Naive B cell (primary cell): Measurements from ENCODE around the gene ABCA6. TPM values are rescaled to one million over a fixed set of nuclear protein-coding genes. Genes with fewer than 3 reads are reported as not detected.

Experiments
- ATAC-seq, 2 donors: fragments of 150-1000 bp; cut with Tn5 transposase; 2 replicates each; pipeline ENCODE4 v1.10.0; 2021; ENCODE audit warnings: low read depth in 2 of 2, mild to moderate bottlenecking in 2 of 2, moderate library complexity in 2 of 2
- DNase-seq: peaks from one replicate; pipeline ENCODE4 v3.0.0; 2022
- H3K27ac Mint-ChIP-seq, 6 donors: one replicate each; pipeline ENCODE4 v1.8.0; 2020 to 2022; ENCODE audit warnings: mild to moderate bottlenecking in 6 of 6, mixed read lengths in 6 of 6, moderate library complexity in 5 of 6, inconsistent platforms in 2 of 6
- H3K27me3 Mint-ChIP-seq, 3 donors: one replicate each; pipeline ENCODE4 v1.8.0; 2021 to 2022; ENCODE audit warnings: mixed read lengths in 3 of 3, mild to moderate bottlenecking in 1 of 3
- H3K36me3 Mint-ChIP-seq, 2 donors: one replicate each; pipeline ENCODE4 v1.8.0; 2020 to 2022; ENCODE audit warnings: mixed read lengths in 2 of 2, inconsistent platforms in 1 of 2, mild to moderate bottlenecking in 1 of 2
- H3K4me1 Mint-ChIP-seq, 3 donors: one replicate each; pipeline ENCODE4 v1.8.0; 2020 to 2022; ENCODE audit warnings: mixed read lengths in 3 of 3, inconsistent platforms in 1 of 3, mild to moderate bottlenecking in 1 of 3, moderate library complexity in 1 of 3
- H3K4me3 Mint-ChIP-seq, 8 donors: one replicate each; pipeline ENCODE4 v1.8.0; 2020 to 2022; ENCODE audit warnings: mild to moderate bottlenecking in 8 of 8, mixed read lengths in 8 of 8, moderate library complexity in 8 of 8, inconsistent platforms in 2 of 8
- H3K9me3 Mint-ChIP-seq, 7 donors: one replicate each; pipeline ENCODE4 v1.8.0; 2020 to 2022; ENCODE audit warnings: mixed read lengths in 7 of 7, mild to moderate bottlenecking in 5 of 7, inconsistent platforms in 2 of 7, moderate library complexity in 1 of 7
- polyA plus RNA-seq, 6 donors: library from polyadenylated mRNA; unstranded; fragments of 300-500 nt; fragmentation: Illumina TruSeq; gene quantifications; one replicate each; pipeline ENCODE4 v1.2.3, GENCODE V29; 2021; ENCODE audit warnings: low read depth in 6 of 6

The ABCA6 gene
- polyA plus RNA-seq, 6 donors from 2014 or later = 0.09 to 0.16 (median 0.13) TPM; not detected in 3

- Mint-ChIP-seq H3K4me3 (peak overlapping the region in 3 of 8 donors; percentile 1 to 13 (median 9)), H3K36me3 (no peaks in the 10 kb centered on the region), H3K27ac (peak overlapping the region in 5 of 6 donors; percentile 5 to 73 (median 26)), H3K27me3 (no peaks in the 10 kb centered on the region), H3K9me3 (no peaks in the 10 kb centered on the region), H3K4me1 (peaks cover 17 to 39% (median 19%) of the 10 kb centered on the region in 3 donors)
- peak in 1 of 2 donors; percentile 19 for ATAC-seq
- no peak for DNase-seq
Measured at GRCh38 chr17:69117855-69118784, 23.6 kb downstream of the ABCA6 start.

GRCh38 chr17:69111794-69112193 lies 29.9 kb downstream of the ABCA6 start:
- H3K4me3 Mint-ChIP-seq = no peak overlapping the region
- H3K9me3 Mint-ChIP-seq = peaks cover 0 to 1% (median 0%) of the 10 kb centered on the region in 7 donors
- H3K27ac Mint-ChIP-seq = no peak overlapping the region
- no peaks in the 10 kb centered on the region for H3K27me3 Mint-ChIP-seq
- no peak for ATAC-seq
- no peak for DNase-seq
- H3K4me1 Mint-ChIP-seq = peaks cover 7 to 17% (median 8%) of the 10 kb centered on the region in 3 donors
- H3K36me3 Mint-ChIP-seq = no peaks in the 10 kb centered on the region

- Mint-ChIP-seq H3K4me3 (no peak overlapping the region), H3K9me3 (no peaks in the 10 kb centered on the region), H3K27ac (no peak overlapping the region), H3K4me1 (no peaks in the 10 kb centered on the region), H3K27me3 (no peaks in the 10 kb centered on the region), H3K36me3 (no peaks in the 10 kb centered on the region)
- ATAC-seq = no peak
- no peak for DNase-seq
Measured at GRCh38 chr17:69105907-69106730, 35.6 kb downstream of the ABCA6 start.

- Mint-ChIP-seq H3K9me3 (no peaks in the 10 kb centered on the region), H3K36me3 (no peaks in the 10 kb centered on the region), H3K4me3 (peak overlapping the region in 1 of 8 donors; percentile 63), H3K27ac (peak overlapping the region in 1 of 6 donors; percentile 62), H3K27me3 (no peaks in the 10 kb centered on the region), H3K4me1 (no peaks in the 10 kb centered on the region)
- no peak for DNase-seq
- no peak for ATAC-seq
Measured at GRCh38 chr17:69103557-69104233, 38.0 kb downstream of the ABCA6 start.

GRCh38 chr17:69098625-69099024 lies 43.1 kb downstream of the ABCA6 start:
- H3K36me3 Mint-ChIP-seq = no peaks in the 10 kb centered on the region
- ATAC-seq (no peak), DNase-seq (no peak)
- no peaks in the 10 kb centered on the region for H3K9me3 Mint-ChIP-seq
- H3K4me1 Mint-ChIP-seq = peaks cover under 1 to 10% (median 2%) of the 10 kb centered on the region in 3 donors
- H3K4me3 Mint-ChIP-seq = no peak overlapping the region
- no peak overlapping the region for H3K27ac Mint-ChIP-seq
- H3K27me3 Mint-ChIP-seq = no peaks in the 10 kb centered on the region

GRCh38 chr17:69096541-69096940 lies 45.2 kb downstream of the ABCA6 start:
- Mint-ChIP-seq H3K4me1 (peaks cover 7 to 21% (median 9%) of the 10 kb centered on the region in 3 donors), H3K27me3 (no peaks in the 10 kb centered on the region), H3K4me3 (no peak overlapping the region), H3K27ac (no peak overlapping the region), H3K9me3 (no peaks in the 10 kb centered on the region), H3K36me3 (no peaks in the 10 kb centered on the region)
- ATAC-seq = no peak
- DNase-seq = no peak

- Mint-ChIP-seq H3K4me3 (no peak overlapping the region), H3K4me1 (peaks cover 7 to 21% (median 9%) of the 10 kb centered on the region in 3 donors), H3K36me3 (no peaks in the 10 kb centered on the region), H3K9me3 (no peaks in the 10 kb centered on the region), H3K27me3 (no peaks in the 10 kb centered on the region), H3K27ac (no peak overlapping the region)
- DNase-seq (no peak), ATAC-seq (no peak)
Measured at GRCh38 chr17:69093995-69094394, 47.7 kb downstream of the ABCA6 start.

GRCh38 chr17:69093279-69093789 lies 48.4 kb downstream of the ABCA6 start:
- Mint-ChIP-seq H3K27me3 (no peaks in the 10 kb centered on the region), H3K36me3 (no peaks in the 10 kb centered on the region), H3K27ac (peak overlapping the region in 4 of 6 donors; percentile 14 to 92 (median 52)), H3K4me3 (peak overlapping the region; percentile 16 to 90 (median 80)), H3K9me3 (peaks cover 0 to 3% (median 0%) of the 10 kb centered on the region in 7 donors), H3K4me1 (peaks cover 7 to 18% (median 9%) of the 10 kb centered on the region in 3 donors)
- ATAC-seq (peak; percentile 32 to 52), DNase-seq (peak; percentile 19)

GRCh38 chr17:69090365-69090764 lies 51.3 kb downstream of the ABCA6 start:
- H3K27me3 Mint-ChIP-seq = no peaks in the 10 kb centered on the region

GRCh38 chr17:69088643-69089200 lies 53.0 kb downstream of the ABCA6 start:
- Mint-ChIP-seq H3K27ac (no peak overlapping the region), H3K36me3 (no peaks in the 10 kb centered on the region)

More at GRCh38 chr17:69090365-69090764, 51.3 kb downstream of the ABCA6 start:
- Mint-ChIP-seq H3K27ac (peak overlapping the region in 1 of 6 donors; percentile 45), H3K4me1 (peaks cover 7 to 12% (median 9%) of the 10 kb centered on the region in 3 donors), H3K4me3 (no peak overlapping the region), H3K9me3 (peaks cover 0 to 3% (median 0%) of the 10 kb centered on the region in 7 donors), H3K36me3 (no peaks in the 10 kb centered on the region)
- ATAC-seq = no peak
- no peak for DNase-seq

GRCh38 chr17:69086641-69087040 lies 55.1 kb downstream of the ABCA6 start:
- Mint-ChIP-seq H3K27me3 (no peaks in the 10 kb centered on the region), H3K4me1 (no peaks in the 10 kb centered on the region), H3K4me3 (no peak overlapping the region), H3K27ac (no peak overlapping the region), H3K9me3 (peaks cover 0 to 16% (median 5%) of the 10 kb centered on the region in 7 donors), H3K36me3 (peaks cover 0 to 8% of the 10 kb centered on the region in 2 donors)
- ATAC-seq (no peak), DNase-seq (no peak)

More at GRCh38 chr17:69088643-69089200, 53.0 kb downstream of the ABCA6 start:
- ATAC-seq (no peak), DNase-seq (no peak)
- H3K4me1 Mint-ChIP-seq = peaks cover 7 to 12% (median 8%) of the 10 kb centered on the region in 3 donors
- no peak overlapping the region for H3K4me3 Mint-ChIP-seq
- H3K9me3 Mint-ChIP-seq = peaks cover 0 to 3% (median 0%) of the 10 kb centered on the region in 7 donors
- H3K27me3 Mint-ChIP-seq = no peaks in the 10 kb centered on the region

- H3K27me3 Mint-ChIP-seq = no peaks in the 10 kb centered on the region
- H3K4me3 Mint-ChIP-seq = no peak overlapping the region
- H3K9me3 Mint-ChIP-seq = peaks cover 0 to 16% (median 5%) of the 10 kb centered on the region in 7 donors
- DNase-seq (no peak), ATAC-seq (no peak)
- no peaks in the 10 kb centered on the region for H3K4me1 Mint-ChIP-seq
- peaks cover 0 to 8% of the 10 kb centered on the region in 2 donors for H3K36me3 Mint-ChIP-seq
- H3K27ac Mint-ChIP-seq = peak overlapping the region in 1 of 6 donors; percentile 40
Measured at GRCh38 chr17:69084911-69085310, 56.8 kb downstream of the ABCA6 start.
